HG03060 (cell line): Measurements from ENCODE around the gene PEX19.
"Not testable (repeated sequence)": the region's sequence is repeated elsewhere in the genome, so short reads cannot be mapped to it uniquely, and the experiment has no call there.

Source experiments
- ATAC-seq: cut with Tn5 transposase; IDR thresholded peaks from one replicate; pipeline ENCODE4 v1.9.1; 2021; ENCODE audit warnings: low read depth, moderate number of reproducible peaks; ENCODE audit not compliant: unreplicated experiment

PEX19 gene

GRCh38 chr1:160284782-160285344 lies at the start of gene PEX19:
Gene PEX19, minus strand, starts transcription at chr1:160285133. Its CDS starts 9 bp downstream, at chr1:160285124.
- peak; percentile 89 for ATAC-seq

GRCh38 chr1:160332516-160332915 lies 47.6 kb upstream of the PEX19 start:
- ATAC-seq: no peak

GRCh38 chr1:160330119-160330518 lies 45.2 kb upstream of the PEX19 start:
- no peak for ATAC-seq

GRCh38 chr1:160328184-160328583 lies 43.3 kb upstream of the PEX19 start:
- ATAC-seq: no peak

GRCh38 chr1:160326418-160326817 lies 41.5 kb upstream of the PEX19 start:
- no peak for ATAC-seq

GRCh38 chr1:160325252-160325651 lies 40.3 kb upstream of the PEX19 start:
- ATAC-seq: no peak

GRCh38 chr1:160322831-160323230 lies 37.9 kb upstream of the PEX19 start:
- ATAC-seq: no peak

GRCh38 chr1:160315359-160315758 lies 30.4 kb upstream of the PEX19 start:
- ATAC-seq: no peak

- ATAC-seq: no peak
Measured at GRCh38 chr1:160309571-160309970, 24.6 kb upstream of the PEX19 start.

- ATAC-seq: no peak
Measured at GRCh38 chr1:160309185-160309557, 24.2 kb upstream of the PEX19 start.

- ATAC-seq: no peak
Measured at GRCh38 chr1:160308451-160309184, 23.7 kb upstream of the PEX19 start.

- no peak for ATAC-seq
Measured at GRCh38 chr1:160307118-160307791, 22.3 kb upstream of the PEX19 start.

GRCh38 chr1:160300173-160300572 lies 15.2 kb upstream of the PEX19 start:
- ATAC-seq: no peak

- no peak for ATAC-seq
Measured at GRCh38 chr1:160296036-160296435, 11.1 kb upstream of the PEX19 start.

GRCh38 chr1:160293020-160293968 lies 8.4 kb upstream of the PEX19 start:
- no peak for ATAC-seq

GRCh38 chr1:160291248-160292220 lies 6.6 kb upstream of the PEX19 start:
- ATAC-seq: peak; percentile 71

GRCh38 chr1:160287769-160288168 lies 2.8 kb upstream of the PEX19 start:
- not testable (repeated sequence) for ATAC-seq

GRCh38 chr1:160285506-160285905 lies 573 bp upstream of the PEX19 start:
- ATAC-seq: no peak

- ATAC-seq: peak; percentile 4
Measured at GRCh38 chr1:160284220-160284781, 632 bp downstream of the PEX19 start.
